ENCODE results near the gene KANSL1.
"Not testable (repeated sequence)": the region's sequence is repeated elsewhere in the genome, so short reads cannot be mapped to it uniquely, and the experiment has no call there.

The KANSL1 gene

GRCh38 chr17:46136820-46137219, 56.4 kb downstream of the KANSL1 start:
- no peak for DNase-seq

GRCh38 chr17:46135879-46136563, 57.2 kb downstream of the KANSL1 start:
- DNase-seq = no peak

- no peak for DNase-seq
Measured at GRCh38 chr17:46135126-46135812, 58.0 kb downstream of the KANSL1 start.

GRCh38 chr17:46129302-46129701, 63.9 kb downstream of the KANSL1 start:
- no peak for DNase-seq

GRCh38 chr17:46128453-46128852, 64.8 kb downstream of the KANSL1 start:
- DNase-seq = no peak

- DNase-seq = no peak
Measured at GRCh38 chr17:46127524-46127923, 65.7 kb downstream of the KANSL1 start.

- DNase-seq = no peak
Measured at GRCh38 chr17:46126840-46127239, 66.4 kb downstream of the KANSL1 start.

- DNase-seq = no peak
Measured at GRCh38 chr17:46125831-46126230, 67.4 kb downstream of the KANSL1 start.

GRCh38 chr17:46124695-46125592, 68.3 kb downstream of the KANSL1 start:
- DNase-seq = no peak

GRCh38 chr17:46123607-46124006, 69.6 kb downstream of the KANSL1 start:
- no peak for DNase-seq

GRCh38 chr17:46122486-46122871, 70.8 kb downstream of the KANSL1 start:
- DNase-seq = no peak

GRCh38 chr17:46121841-46122485, 71.3 kb downstream of the KANSL1 start:
- DNase-seq = no peak

GRCh38 chr17:46121165-46121764, 72.0 kb downstream of the KANSL1 start:
- DNase-seq = no peak

GRCh38 chr17:46120537-46120936, 72.7 kb downstream of the KANSL1 start:
- DNase-seq = no peak

- DNase-seq = no peak
Measured at GRCh38 chr17:46120078-46120477, 73.2 kb downstream of the KANSL1 start.

GRCh38 chr17:46118964-46119363, 74.3 kb downstream of the KANSL1 start:
- no peak for DNase-seq

- DNase-seq = no peak
Measured at GRCh38 chr17:46117850-46118696, 75.2 kb downstream of the KANSL1 start.

- DNase-seq = no peak
Measured at GRCh38 chr17:46117117-46117516, 76.1 kb downstream of the KANSL1 start.

- no peak for DNase-seq
Measured at GRCh38 chr17:46115699-46116098, 77.5 kb downstream of the KANSL1 start.

- not testable (repeated sequence) for DNase-seq
Measured at GRCh38 chr17:46111236-46111635, 82.0 kb downstream of the KANSL1 start.

GRCh38 chr17:46110219-46110618, 83.0 kb downstream of the KANSL1 start:
- no peak for DNase-seq

Measured in islet precursor cell (in vitro differentiated cells).